ENCODE results near the gene RFX4.

GRCh38 chr12:106757623-106758348 lies 175.0 kb downstream of the RFX4 start:
- no peak for TF ChIP-seq CTCF (conservative IDR thresholded peaks at IDR 0.05; ENCODE audit: low read length)
- no peak for TF ChIP-seq EZH2phosphoT487 (IDR thresholded peaks at IDR 0.05; ENCODE audit: borderline replicate concordance, low read depth, low read length)
